ACHN (cell line): Measurements from ENCODE around the gene MRPS25.

Source experiments
- DNase-seq: peaks from one replicate; pipeline ENCODE4 v3.0.0-alpha.2; 2015
- in situ Hi-C: cut with HindIII; loops from 2 replicates; pipeline ENCODE4 v1.10.0; 2017; ENCODE audit warnings: low sequenced_read_pairs, low pct_ligation_motif_present, low pct_unique_long_range_greater_than_20kb

MRPS25 gene

GRCh38 chr3:15064835-15065549, at the start of gene MRPS25:
MRPS25 (minus strand) TSS chr3:15065315; CDS start chr3:15065194, 121 bp downstream.
- peak; percentile 90 for DNase-seq
- in situ Hi-C loops: no loop called here

- in situ Hi-C loops: no loop called here
- DNase-seq: no peak
Observed at GRCh38 chr3:15113884-15114283, 48.8 kb upstream of the MRPS25 start.

- DNase-seq: no peak
- in situ Hi-C loops: no loop called here
Observed at GRCh38 chr3:15113471-15113870, 48.4 kb upstream of the MRPS25 start.

- in situ Hi-C loops: no loop called here
Observed at GRCh38 chr3:15112011-15112410, 46.9 kb upstream of the MRPS25 start.

GRCh38 chr3:15110206-15110605, 45.1 kb upstream of the MRPS25 start:
- DNase-seq: no peak
- in situ Hi-C loops: no loop called here

More at GRCh38 chr3:15112011-15112410, 46.9 kb upstream of the MRPS25 start:
- DNase-seq: no peak

- in situ Hi-C loops: no loop called here
- no peak for DNase-seq
Observed at GRCh38 chr3:15108869-15109268, 43.8 kb upstream of the MRPS25 start.

- DNase-seq: peak; percentile 61
Observed at GRCh38 chr3:15108082-15108545, 43.0 kb upstream of the MRPS25 start.

GRCh38 chr3:15107075-15107947, 42.2 kb upstream of the MRPS25 start:
- no peak for DNase-seq
- in situ Hi-C loops: no loop called here

More at GRCh38 chr3:15108082-15108545, 43.0 kb upstream of the MRPS25 start:
- in situ Hi-C loops: no loop called here

GRCh38 chr3:15102836-15103235, 37.7 kb upstream of the MRPS25 start:
- in situ Hi-C loops: no loop called here
- DNase-seq: no peak

- no peak for DNase-seq
Observed at GRCh38 chr3:15102256-15102655, 37.1 kb upstream of the MRPS25 start.

GRCh38 chr3:15099364-15100098, 34.4 kb upstream of the MRPS25 start:
- no peak for DNase-seq
- in situ Hi-C loops: no loop called here

More at GRCh38 chr3:15102256-15102655, 37.1 kb upstream of the MRPS25 start:
- in situ Hi-C loops: no loop called here

- DNase-seq: peak; percentile 95
- in situ Hi-C loops: no loop called here
Observed at GRCh38 chr3:15098503-15099363, 33.6 kb upstream of the MRPS25 start, which contains the start of gene RBSN. RBSN (minus strand) TSS chr3:15099148; CDS start chr3:15096120, 3,028 bp downstream.

GRCh38 chr3:15097891-15098290, 32.8 kb upstream of the MRPS25 start:
- no peak for DNase-seq

GRCh38 chr3:15096046-15096445, 30.9 kb upstream of the MRPS25 start:
- in situ Hi-C loops: no loop called here
- no peak for DNase-seq

More at GRCh38 chr3:15097891-15098290, 32.8 kb upstream of the MRPS25 start:
- in situ Hi-C loops: no loop called here

GRCh38 chr3:15094187-15094875, 29.2 kb upstream of the MRPS25 start:
- no peak for DNase-seq
- in situ Hi-C loops: no loop called here

- in situ Hi-C loops: no loop called here
- DNase-seq: no peak
Observed at GRCh38 chr3:15092686-15093085, 27.6 kb upstream of the MRPS25 start.

GRCh38 chr3:15091575-15091974, 26.5 kb upstream of the MRPS25 start:
- in situ Hi-C loops: no loop called here
- no peak for DNase-seq
